Mesothelial cell of epicardium (in vitro differentiated cells): ENCODE data around the gene IDH3G. TPM values are rescaled to one million over a fixed set of nuclear protein-coding genes. Genes with fewer than 3 reads are reported as not detected.
A peak's percentile ranks its signal among the peaks of the same experiment; 100 is the strongest.

Source experiments
- DNase-seq, 2 experiments: peaks; one replicate each; pipeline ENCODE4 v3.0.0; 2021; ENCODE audit warnings: low spot score in 2 of 2; ENCODE audit not compliant: unreplicated experiment in 2 of 2
- H3K27ac Mint-ChIP-seq: 2 replicates; pipeline ENCODE4 v1.8.0; 2021; ENCODE audit warnings: mixed read lengths
- H3K27me3 Mint-ChIP-seq: 2 replicates; pipeline ENCODE4 v1.8.0; 2021; ENCODE audit warnings: low read depth, mixed read lengths
- H3K36me3 Mint-ChIP-seq: 2 replicates; pipeline ENCODE4 v1.8.0; 2021; ENCODE audit warnings: mixed read lengths
- H3K4me1 Mint-ChIP-seq: 2 replicates; pipeline ENCODE4 v1.8.0; 2021; ENCODE audit warnings: mixed read lengths
- H3K4me3 Mint-ChIP-seq: 2 replicates; pipeline ENCODE4 v1.8.0; 2021; ENCODE audit warnings: mild to moderate bottlenecking, moderate library complexity, mixed read lengths
- H3K9me3 Mint-ChIP-seq: 2 replicates; pipeline ENCODE4 v1.8.0; 2021; ENCODE audit warnings: mixed read lengths
- total RNA-seq: library from RNA; stranded (reverse); gene quantifications from 3 replicates; pipeline ENCODE4 v1.2.1, GENCODE V29; 2021
- TF ChIP-seq, protein P1 (sequence below): fragments of 200-600 bp; sonication (generic); IDR thresholded peaks from one replicate; pipeline ENCODE4 v1.5.0; 2021; ENCODE audit warnings: antibody characterized with exemption; ENCODE audit not compliant: unreplicated experiment

IDH3G gene
- total RNA-seq, 1 donor from 2014 or later = 53.5 TPM

- TF ChIP-seq, protein P1, sequence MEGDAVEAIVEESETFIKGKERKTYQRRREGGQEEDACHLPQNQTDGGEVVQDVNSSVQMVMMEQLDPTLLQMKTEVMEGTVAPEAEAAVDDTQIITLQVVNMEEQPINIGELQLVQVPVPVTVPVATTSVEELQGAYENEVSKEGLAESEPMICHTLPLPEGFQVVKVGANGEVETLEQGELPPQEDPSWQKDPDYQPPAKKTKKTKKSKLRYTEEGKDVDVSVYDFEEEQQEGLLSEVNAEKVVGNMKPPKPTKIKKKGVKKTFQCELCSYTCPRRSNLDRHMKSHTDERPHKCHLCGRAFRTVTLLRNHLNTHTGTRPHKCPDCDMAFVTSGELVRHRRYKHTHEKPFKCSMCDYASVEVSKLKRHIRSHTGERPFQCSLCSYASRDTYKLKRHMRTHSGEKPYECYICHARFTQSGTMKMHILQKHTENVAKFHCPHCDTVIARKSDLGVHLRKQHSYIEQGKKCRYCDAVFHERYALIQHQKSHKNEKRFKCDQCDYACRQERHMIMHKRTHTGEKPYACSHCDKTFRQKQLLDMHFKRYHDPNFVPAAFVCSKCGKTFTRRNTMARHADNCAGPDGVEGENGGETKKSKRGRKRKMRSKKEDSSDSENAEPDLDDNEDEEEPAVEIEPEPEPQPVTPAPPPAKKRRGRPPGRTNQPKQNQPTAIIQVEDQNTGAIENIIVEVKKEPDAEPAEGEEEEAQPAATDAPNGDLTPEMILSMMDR = no peak
- no peaks in the 10 kb centered on the region for H3K36me3 Mint-ChIP-seq
- no peak within 1 kb of the TSS for H3K27ac Mint-ChIP-seq
- peaks cover 16% of the 10 kb centered on the region for H3K9me3 Mint-ChIP-seq
- DNase-seq = no peak
- H3K4me3 Mint-ChIP-seq = peak within 1 kb of the TSS; percentile 47
- peaks cover 73% of the 10 kb centered on the region for H3K27me3 Mint-ChIP-seq
- no peaks in the 10 kb centered on the region for H3K4me1 Mint-ChIP-seq
These were observed 35.8 kb upstream of the IDH3G start, which contains the start of gene PDZD4 for GRCh38 chrX:153829799-153830639. Gene PDZD4 (minus strand): TSS chrX:153830544. CDS start chrX:153830298, 246 bp downstream.

- Mint-ChIP-seq H3K4me3 (peak overlapping the region; percentile 47), H3K27me3 (peaks cover 75% of the 10 kb centered on the region), H3K36me3 (no peaks in the 10 kb centered on the region), H3K9me3 (peaks cover 12% of the 10 kb centered on the region), H3K27ac (no peak overlapping the region), H3K4me1 (no peaks in the 10 kb centered on the region)
- no peak for DNase-seq
- TF ChIP-seq, protein P1 = no peak
These were observed 35.3 kb upstream of the IDH3G start for GRCh38 chrX:153829549-153829798.

- Mint-ChIP-seq H3K27ac (no peak overlapping the region), H3K27me3 (peaks cover 73% of the 10 kb centered on the region), H3K9me3 (peaks cover 11% of the 10 kb centered on the region), H3K4me3 (peak overlapping the region; percentile 47), H3K36me3 (no peaks in the 10 kb centered on the region), H3K4me1 (no peaks in the 10 kb centered on the region)
- TF ChIP-seq, protein P1 = no peak
- DNase-seq = no peak
These were observed 34.8 kb upstream of the IDH3G start for GRCh38 chrX:153828723-153829548.

DNA sequence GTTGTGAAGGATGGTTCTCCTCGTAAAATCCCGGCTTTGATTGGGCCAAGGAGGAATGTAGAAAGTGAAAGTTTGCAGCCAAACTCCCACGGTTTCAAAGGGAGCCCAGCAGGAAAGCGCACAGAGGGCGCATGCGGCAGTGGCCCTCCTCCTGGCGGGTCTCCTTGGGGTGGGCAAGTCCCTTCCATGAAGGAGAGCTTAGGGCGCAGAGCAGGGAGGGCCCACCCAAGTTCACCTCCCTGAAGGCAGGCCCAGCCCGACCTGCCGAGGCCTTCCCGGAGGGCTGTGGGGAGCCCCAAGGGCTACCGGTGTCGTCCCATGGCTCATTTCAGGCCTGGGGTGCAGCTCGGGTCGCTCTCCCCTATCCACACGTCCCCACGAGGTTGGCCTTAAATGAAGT is 34.1 kb upstream of the IDH3G start:
- TF ChIP-seq, protein P1 = no peak
- no peak overlapping the region for H3K4me3 Mint-ChIP-seq
- no peaks in the 10 kb centered on the region for H3K36me3 Mint-ChIP-seq
- peaks cover 72% of the 10 kb centered on the region for H3K27me3 Mint-ChIP-seq
- H3K27ac Mint-ChIP-seq = no peak overlapping the region
- DNase-seq = no peak
- peaks cover 11% of the 10 kb centered on the region for H3K9me3 Mint-ChIP-seq
- H3K4me1 Mint-ChIP-seq = no peaks in the 10 kb centered on the region

GRCh38 chrX:153827903-153828302 is 33.7 kb upstream of the IDH3G start:
- H3K9me3 Mint-ChIP-seq = peaks cover 11% of the 10 kb centered on the region
- no peaks in the 10 kb centered on the region for H3K36me3 Mint-ChIP-seq
- TF ChIP-seq, protein P1 = no peak
- H3K4me3 Mint-ChIP-seq = no peak overlapping the region
- DNase-seq = no peak
- H3K27me3 Mint-ChIP-seq = peaks cover 68% of the 10 kb centered on the region
- no peak overlapping the region for H3K27ac Mint-ChIP-seq
- no peaks in the 10 kb centered on the region for H3K4me1 Mint-ChIP-seq
